GM23338 (cell line): Measurements from ENCODE around the gene CIPC. TPM values are rescaled to one million over a fixed set of nuclear protein-coding genes. Genes with fewer than 3 reads are reported as not detected.

Source experiments
- ATAC-seq: fragments of 200-7000 bp; cut with Tn5 transposase; 3 replicates; pipeline ENCODE4 v1.9.1; 2020
- DNase-seq: peaks from one replicate; pipeline ENCODE4 v3.0.0-alpha.2; 2015; ENCODE audit warnings: low spot score
- H2AFZ ChIP-seq: fragments of 200-600 bp; sonication (generic); 2 replicates; pipeline ENCODE4 v1.8.0; 2016; ENCODE audit warnings: antibody characterized with exemption, mild to moderate bottlenecking, moderate library complexity
- H3F3A ChIP-seq: fragments of 200-600 bp; sonication (generic); replicated peaks from 2 replicates; pipeline ENCODE4 v1.8.0; 2017; ENCODE audit warnings: antibody characterized with exemption, mixed run types, low read depth
- H3K27ac ChIP-seq: fragments of 200-600 bp; sonication (generic); 2 replicates; pipeline ENCODE4 v1.6.1; 2016; ENCODE audit warnings: low read depth
- H3K27me3 ChIP-seq: fragments of 200-600 bp; sonication (generic); 2 replicates; pipeline ENCODE4 v1.8.0; 2016; ENCODE audit warnings: mild to moderate bottlenecking, mixed run types, moderate library complexity; ENCODE audit not compliant: insufficient read depth
- H3K36me3 ChIP-seq: fragments of 200-600 bp; sonication (generic); 2 replicates; pipeline ENCODE4 v1.8.0; 2016; ENCODE audit warnings: mild to moderate bottlenecking; ENCODE audit not compliant: insufficient read depth
- H3K4me1 ChIP-seq: fragments of 200-600 bp; sonication (generic); 2 replicates; pipeline ENCODE4 v1.8.0; 2016; ENCODE audit warnings: mild to moderate bottlenecking, moderate library complexity; ENCODE audit not compliant: insufficient read depth
- H3K4me2 ChIP-seq: fragments of 200-600 bp; sonication (generic); 2 replicates; pipeline ENCODE4 v1.7.1; 2017; ENCODE audit warnings: mixed run types
- H3K4me3 ChIP-seq: fragments of 200-600 bp; sonication (generic); 2 replicates; pipeline ENCODE4 v1.6.1; 2016; ENCODE audit warnings: mixed run types
- H3K79me2 ChIP-seq: fragments of 200-600 bp; sonication (generic); replicated peaks from 2 replicates; pipeline ENCODE4 v1.8.0; 2017; ENCODE audit warnings: mild to moderate bottlenecking; ENCODE audit not compliant: insufficient read depth
- H3K9me2 ChIP-seq: fragments of 200-600 bp; sonication (generic); 2 replicates; pipeline ENCODE4 v1.8.0; 2017; ENCODE audit not compliant: insufficient read depth
- H4K20me1 ChIP-seq: fragments of 200-600 bp; sonication (generic); replicated peaks from 2 replicates; pipeline ENCODE4 v1.8.0; 2017; ENCODE audit warnings: mild to moderate bottlenecking; ENCODE audit not compliant: insufficient read depth
- H3K27ac Mint-ChIP-seq: 2 replicates; pipeline ENCODE4 v1.8.0; 2020; ENCODE audit warnings: inconsistent platforms, mild to moderate bottlenecking, moderate library complexity, mixed read lengths
- H3K27me3 Mint-ChIP-seq: 3 replicates; pipeline ENCODE4 v1.8.0; 2022; ENCODE audit warnings: low read depth, mild to moderate bottlenecking, moderate library complexity, mixed read lengths, inconsistent platforms; ENCODE audit not compliant: insufficient read depth, poor library complexity
- H3K36me3 Mint-ChIP-seq: 3 replicates; pipeline ENCODE4 v1.8.0; 2021; ENCODE audit warnings: low read depth, mild to moderate bottlenecking, inconsistent platforms, moderate library complexity, mixed read lengths
- H3K4me1 Mint-ChIP-seq: 3 replicates; pipeline ENCODE4 v1.8.0; 2020; ENCODE audit warnings: mild to moderate bottlenecking, inconsistent platforms, mixed read lengths
- H3K4me3 Mint-ChIP-seq: 3 replicates; pipeline ENCODE4 v1.8.0; 2021; ENCODE audit warnings: moderate library complexity, mild to moderate bottlenecking, inconsistent platforms, mixed read lengths
- H3K9me3 Mint-ChIP-seq: 3 replicates; pipeline ENCODE4 v1.8.0; 2020; ENCODE audit warnings: moderate library complexity, mild to moderate bottlenecking, inconsistent platforms, mixed read lengths
- CREB1 ChIP-seq: fragments of 250-450 bp; sonication (Bioruptor Pico); IDR thresholded peaks from 2 replicates; pipeline ENCODE4 v1.5.0; 2020; ENCODE audit warnings: low read depth, mild to moderate bottlenecking, moderate library complexity
- EZH2 ChIP-seq: fragments of 200-600 bp; sonication (generic); IDR thresholded peaks from one replicate; pipeline ENCODE4 v1.8.0; 2017; ENCODE audit warnings: antibody characterized with exemption, mild to moderate bottlenecking, low read depth; ENCODE audit not compliant: unreplicated experiment
- JUNB ChIP-seq: IDR thresholded peaks from one replicate; pipeline ENCODE4 v1.6.1; 2016; ENCODE audit warnings: antibody characterized with exemption; ENCODE audit not compliant: unreplicated experiment
- NANOG ChIP-seq: IDR thresholded peaks from 2 replicates; pipeline ENCODE4 v1.6.1; 2016; ENCODE audit warnings: antibody characterized with exemption, borderline replicate concordance
- POLR2AphosphoS5 ChIP-seq: IDR thresholded peaks from 2 replicates; pipeline ENCODE4 v1.6.1; 2016; ENCODE audit warnings: antibody characterized with exemption, low read depth
- ZNF114 ChIP-seq: fragments of 250-450 bp; sonication (Bioruptor Pico); IDR thresholded peaks from 2 replicates; pipeline ENCODE4 v1.5.0; 2020; ENCODE audit warnings: mild to moderate bottlenecking, moderate library complexity
- ZNF331 ChIP-seq: fragments of 250-450 bp; sonication (Bioruptor Pico); IDR thresholded peaks from 2 replicates; pipeline ENCODE4 v1.5.0; 2020; ENCODE audit warnings: low read depth, mild to moderate bottlenecking, moderate library complexity
- polyA plus RNA-seq: library from polyadenylated mRNA; unstranded; fragments of >200 nt; fragmentation: Nextera tagmentation; extraction: Ambion mirVana; gene quantifications from 2 replicates; pipeline ENCODE4 v1.2.1, GENCODE V29; 2016
- total RNA-seq: library from RNA; depleted of rRNA; stranded (reverse); fragments of >200 nt; shearing (Covaris generic); gene quantifications from 2 replicates; pipeline ENCODE4 v1.2.3, GENCODE V29; 2014
- TF ChIP-seq, protein P1 (sequence below): IDR thresholded peaks from one replicate; pipeline ENCODE4 v1.6.1; 2018; ENCODE audit warnings: antibody characterized with exemption; ENCODE audit not compliant: unreplicated experiment
- TF ChIP-seq, protein P2 (sequence below): fragments of 250-450 bp; sonication (Bioruptor Pico); IDR thresholded peaks from 2 replicates; pipeline ENCODE4 v1.5.0; 2020; ENCODE audit warnings: mild to moderate bottlenecking, moderate library complexity
- TF ChIP-seq, protein P3 (sequence below), 2 experiments: fragments of 200-600 bp in 1 of 2; sonication (generic) in 1 of 2; conservative IDR thresholded peaks; 2 replicates each; pipeline versions ENCODE4 v1.5.1 to v1.6.1; 2016 to 2017; ENCODE audit warnings: antibody characterized with exemption in 2 of 2, low read depth in 2 of 2, mild to moderate bottlenecking in 2 of 2, moderate library complexity in 1 of 2

Gene CIPC
- total and polyA plus RNA-seq, 2 experiments from 2014 or later: 8.1 to 36.9 TPM

DNA sequence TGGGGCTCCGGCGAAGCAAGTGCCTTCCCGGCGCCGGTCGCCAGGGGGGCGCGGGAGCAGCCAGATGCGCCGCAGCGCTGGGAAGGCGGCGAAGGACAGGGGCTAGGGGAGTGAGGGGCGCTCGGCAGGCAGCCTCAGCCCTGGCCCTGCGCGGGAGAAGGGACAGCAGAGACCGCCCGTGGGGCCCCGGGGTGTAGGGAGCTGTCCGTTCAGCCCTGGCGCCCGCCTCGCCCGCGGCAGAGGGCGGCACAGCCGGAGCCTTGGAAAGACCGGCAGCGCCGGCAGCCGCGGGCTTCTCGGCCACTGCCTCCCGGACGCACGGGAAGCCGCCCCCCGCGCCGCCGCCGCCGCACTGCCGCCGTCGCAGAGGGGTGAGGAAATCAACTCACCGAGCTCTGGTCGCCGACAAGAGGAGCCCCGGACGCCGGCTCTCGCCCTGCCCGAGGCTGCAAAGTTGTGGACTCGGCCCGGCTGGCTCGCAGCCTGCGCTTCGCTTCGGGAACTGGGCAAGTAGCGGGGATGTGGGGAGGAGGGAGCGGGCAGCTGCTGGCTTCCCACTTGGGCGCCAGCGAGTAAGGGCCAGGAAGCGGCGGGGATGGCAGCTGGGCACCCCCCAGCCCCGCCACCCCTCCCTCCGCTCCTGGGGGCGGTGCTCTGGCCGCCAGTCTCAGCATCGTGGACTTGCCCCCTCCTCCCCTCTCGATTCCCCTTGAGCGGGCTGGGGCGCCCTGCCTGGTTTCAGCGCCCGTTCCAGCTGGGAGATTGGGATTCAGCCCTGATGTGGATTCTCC, 43.4 kb downstream of the CIPC start, which contains the start of gene ZDHHC22:
ZDHHC22 (minus strand) TSS at position 578 of the 791 bp plus-strand sequence. CDS start 2,053 bp downstream, outside the sequence.
- ATAC-seq (peak; percentile 73), DNase-seq (peak; percentile 87)
- H3K4me3 Mint-ChIP-seq: peak within 1 kb of the TSS; percentile 94
- H3K4me1 Mint-ChIP-seq: peaks cover 56% of the 10 kb centered on the region
- Histone ChIP-seq H3K27ac (peak within 1 kb of the TSS; percentile 91), H3F3A (peaks cover 9% of the 10 kb centered on the region), H3K27me3 (no peaks in the 10 kb centered on the region), H3K4me2 (peak within 1 kb of the TSS; percentile 91), H3K79me2 (peaks cover 49% of the 10 kb centered on the region), H3K9me2 (no peaks in the 10 kb centered on the region), H4K20me1 (peaks cover 26% of the 10 kb centered on the region), H3K4me3 (peak within 1 kb of the TSS; percentile 93), H2AFZ (peak within 1 kb of the TSS; percentile 89), H3K36me3 (peaks cover 12% of the 10 kb centered on the region), H3K4me1 (peaks cover 56% of the 10 kb centered on the region)
- peaks cover 27% of the 10 kb centered on the region for H3K36me3 Mint-ChIP-seq
- H3K27me3 Mint-ChIP-seq: peaks cover 24% of the 10 kb centered on the region
- H3K9me3 Mint-ChIP-seq: no peaks in the 10 kb centered on the region; the same call in 2 of the 3 replicates
- H3K27ac Mint-ChIP-seq: peak within 1 kb of the TSS; percentile 90
- no peak for TF ChIP-seq ZNF331 (CRISPR knock-in tag)
- no peak for TF ChIP-seq EZH2
- TF ChIP-seq ZNF114: no peak
- no peak for TF ChIP-seq JUNB
- TF ChIP-seq CREB1: no peak
- TF ChIP-seq POLR2AphosphoS5: peak; percentile 36; the same call in 1 of the 2 replicates
- no peak for TF ChIP-seq NANOG
- TF ChIP-seq, protein P1, sequence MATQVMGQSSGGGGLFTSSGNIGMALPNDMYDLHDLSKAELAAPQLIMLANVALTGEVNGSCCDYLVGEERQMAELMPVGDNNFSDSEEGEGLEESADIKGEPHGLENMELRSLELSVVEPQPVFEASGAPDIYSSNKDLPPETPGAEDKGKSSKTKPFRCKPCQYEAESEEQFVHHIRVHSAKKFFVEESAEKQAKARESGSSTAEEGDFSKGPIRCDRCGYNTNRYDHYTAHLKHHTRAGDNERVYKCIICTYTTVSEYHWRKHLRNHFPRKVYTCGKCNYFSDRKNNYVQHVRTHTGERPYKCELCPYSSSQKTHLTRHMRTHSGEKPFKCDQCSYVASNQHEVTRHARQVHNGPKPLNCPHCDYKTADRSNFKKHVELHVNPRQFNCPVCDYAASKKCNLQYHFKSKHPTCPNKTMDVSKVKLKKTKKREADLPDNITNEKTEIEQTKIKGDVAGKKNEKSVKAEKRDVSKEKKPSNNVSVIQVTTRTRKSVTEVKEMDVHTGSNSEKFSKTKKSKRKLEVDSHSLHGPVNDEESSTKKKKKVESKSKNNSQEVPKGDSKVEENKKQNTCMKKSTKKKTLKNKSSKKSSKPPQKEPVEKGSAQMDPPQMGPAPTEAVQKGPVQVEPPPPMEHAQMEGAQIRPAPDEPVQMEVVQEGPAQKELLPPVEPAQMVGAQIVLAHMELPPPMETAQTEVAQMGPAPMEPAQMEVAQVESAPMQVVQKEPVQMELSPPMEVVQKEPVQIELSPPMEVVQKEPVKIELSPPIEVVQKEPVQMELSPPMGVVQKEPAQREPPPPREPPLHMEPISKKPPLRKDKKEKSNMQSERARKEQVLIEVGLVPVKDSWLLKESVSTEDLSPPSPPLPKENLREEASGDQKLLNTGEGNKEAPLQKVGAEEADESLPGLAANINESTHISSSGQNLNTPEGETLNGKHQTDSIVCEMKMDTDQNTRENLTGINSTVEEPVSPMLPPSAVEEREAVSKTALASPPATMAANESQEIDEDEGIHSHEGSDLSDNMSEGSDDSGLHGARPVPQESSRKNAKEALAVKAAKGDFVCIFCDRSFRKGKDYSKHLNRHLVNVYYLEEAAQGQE: peak; percentile 28
- TF ChIP-seq, protein P2, sequence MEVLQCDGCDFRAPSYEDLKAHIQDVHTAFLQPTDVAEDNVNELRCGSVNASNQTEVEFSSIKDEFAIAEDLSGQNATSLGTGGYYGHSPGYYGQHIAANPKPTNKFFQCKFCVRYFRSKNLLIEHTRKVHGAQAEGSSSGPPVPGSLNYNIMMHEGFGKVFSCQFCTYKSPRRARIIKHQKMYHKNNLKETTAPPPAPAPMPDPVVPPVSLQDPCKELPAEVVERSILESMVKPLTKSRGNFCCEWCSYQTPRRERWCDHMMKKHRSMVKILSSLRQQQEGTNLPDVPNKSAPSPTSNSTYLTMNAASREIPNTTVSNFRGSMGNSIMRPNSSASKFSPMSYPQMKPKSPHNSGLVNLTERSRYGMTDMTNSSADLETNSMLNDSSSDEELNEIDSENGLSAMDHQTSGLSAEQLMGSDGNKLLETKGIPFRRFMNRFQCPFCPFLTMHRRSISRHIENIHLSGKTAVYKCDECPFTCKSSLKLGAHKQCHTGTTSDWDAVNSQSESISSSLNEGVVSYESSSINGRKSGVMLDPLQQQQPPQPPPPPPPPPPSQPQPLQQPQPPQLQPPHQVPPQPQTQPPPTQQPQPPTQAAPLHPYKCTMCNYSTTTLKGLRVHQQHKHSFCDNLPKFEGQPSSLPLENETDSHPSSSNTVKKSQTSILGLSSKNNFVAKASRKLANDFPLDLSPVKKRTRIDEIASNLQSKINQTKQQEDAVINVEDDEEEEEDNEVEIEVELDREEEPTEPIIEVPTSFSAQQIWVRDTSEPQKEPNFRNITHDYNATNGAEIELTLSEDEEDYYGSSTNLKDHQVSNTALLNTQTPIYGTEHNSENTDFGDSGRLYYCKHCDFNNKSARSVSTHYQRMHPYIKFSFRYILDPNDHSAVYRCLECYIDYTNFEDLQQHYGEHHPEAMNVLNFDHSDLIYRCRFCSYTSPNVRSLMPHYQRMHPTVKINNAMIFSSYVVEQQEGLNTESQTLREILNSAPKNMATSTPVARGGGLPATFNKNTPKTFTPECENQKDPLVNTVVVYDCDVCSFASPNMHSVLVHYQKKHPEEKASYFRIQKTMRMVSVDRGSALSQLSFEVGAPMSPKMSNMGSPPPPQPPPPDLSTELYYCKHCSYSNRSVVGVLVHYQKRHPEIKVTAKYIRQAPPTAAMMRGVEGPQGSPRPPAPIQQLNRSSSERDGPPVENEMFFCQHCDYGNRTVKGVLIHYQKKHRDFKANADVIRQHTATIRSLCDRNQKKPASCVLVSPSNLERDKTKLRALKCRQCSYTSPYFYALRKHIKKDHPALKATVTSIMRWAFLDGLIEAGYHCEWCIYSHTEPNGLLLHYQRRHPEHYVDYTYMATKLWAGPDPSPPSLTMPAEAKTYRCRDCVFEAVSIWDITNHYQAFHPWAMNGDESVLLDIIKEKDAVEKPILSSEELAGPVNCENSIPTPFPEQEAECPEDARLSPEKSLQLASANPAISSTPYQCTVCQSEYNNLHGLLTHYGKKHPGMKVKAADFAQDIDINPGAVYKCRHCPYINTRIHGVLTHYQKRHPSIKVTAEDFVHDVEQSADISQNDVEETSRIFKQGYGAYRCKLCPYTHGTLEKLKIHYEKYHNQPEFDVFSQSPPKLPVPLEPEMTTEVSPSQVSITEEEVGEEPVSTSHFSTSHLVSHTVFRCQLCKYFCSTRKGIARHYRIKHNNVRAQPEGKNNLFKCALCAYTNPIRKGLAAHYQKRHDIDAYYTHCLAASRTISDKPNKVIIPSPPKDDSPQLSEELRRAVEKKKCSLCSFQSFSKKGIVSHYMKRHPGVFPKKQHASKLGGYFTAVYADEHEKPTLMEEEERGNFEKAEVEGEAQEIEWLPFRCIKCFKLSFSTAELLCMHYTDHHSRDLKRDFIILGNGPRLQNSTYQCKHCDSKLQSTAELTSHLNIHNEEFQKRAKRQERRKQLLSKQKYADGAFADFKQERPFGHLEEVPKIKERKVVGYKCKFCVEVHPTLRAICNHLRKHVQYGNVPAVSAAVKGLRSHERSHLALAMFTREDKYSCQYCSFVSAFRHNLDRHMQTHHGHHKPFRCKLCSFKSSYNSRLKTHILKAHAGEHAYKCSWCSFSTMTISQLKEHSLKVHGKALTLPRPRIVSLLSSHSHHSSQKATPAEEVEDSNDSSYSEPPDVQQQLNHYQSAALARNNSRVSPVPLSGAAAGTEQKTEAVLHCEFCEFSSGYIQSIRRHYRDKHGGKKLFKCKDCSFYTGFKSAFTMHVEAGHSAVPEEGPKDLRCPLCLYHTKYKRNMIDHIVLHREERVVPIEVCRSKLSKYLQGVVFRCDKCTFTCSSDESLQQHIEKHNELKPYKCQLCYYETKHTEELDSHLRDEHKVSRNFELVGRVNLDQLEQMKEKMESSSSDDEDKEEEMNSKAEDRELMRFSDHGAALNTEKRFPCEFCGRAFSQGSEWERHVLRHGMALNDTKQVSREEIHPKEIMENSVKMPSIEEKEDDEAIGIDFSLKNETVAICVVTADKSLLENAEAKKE (CRISPR knock-in tag): no peak
- TF ChIP-seq, protein P3, sequence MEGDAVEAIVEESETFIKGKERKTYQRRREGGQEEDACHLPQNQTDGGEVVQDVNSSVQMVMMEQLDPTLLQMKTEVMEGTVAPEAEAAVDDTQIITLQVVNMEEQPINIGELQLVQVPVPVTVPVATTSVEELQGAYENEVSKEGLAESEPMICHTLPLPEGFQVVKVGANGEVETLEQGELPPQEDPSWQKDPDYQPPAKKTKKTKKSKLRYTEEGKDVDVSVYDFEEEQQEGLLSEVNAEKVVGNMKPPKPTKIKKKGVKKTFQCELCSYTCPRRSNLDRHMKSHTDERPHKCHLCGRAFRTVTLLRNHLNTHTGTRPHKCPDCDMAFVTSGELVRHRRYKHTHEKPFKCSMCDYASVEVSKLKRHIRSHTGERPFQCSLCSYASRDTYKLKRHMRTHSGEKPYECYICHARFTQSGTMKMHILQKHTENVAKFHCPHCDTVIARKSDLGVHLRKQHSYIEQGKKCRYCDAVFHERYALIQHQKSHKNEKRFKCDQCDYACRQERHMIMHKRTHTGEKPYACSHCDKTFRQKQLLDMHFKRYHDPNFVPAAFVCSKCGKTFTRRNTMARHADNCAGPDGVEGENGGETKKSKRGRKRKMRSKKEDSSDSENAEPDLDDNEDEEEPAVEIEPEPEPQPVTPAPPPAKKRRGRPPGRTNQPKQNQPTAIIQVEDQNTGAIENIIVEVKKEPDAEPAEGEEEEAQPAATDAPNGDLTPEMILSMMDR (conservative IDR thresholded peaks at IDR 0.05; ENCODE audit: low read depth in 2 of 2): peak; percentile 32 to 59; a peak in 3 of 4 replicates
